ENCODE results near the gene PNMA1. TPM values are rescaled to one million over a fixed set of nuclear protein-coding genes. Genes with fewer than 3 reads are reported as not detected.

The PNMA1 gene
- total and polyA plus RNA-seq, 2 of the 13 experiments (the other 11 are each of a cell fraction or from before 2014, with no cell fraction given): 7.0 to 8.3 TPM

GRCh38 chr14:73753887-73754795 lies 40.0 kb upstream of the PNMA1 start (continued):
- TF ChIP-seq ZHX1 (CRISPR knock-in tag; IDR thresholded peaks at IDR 0.05; ENCODE audit: low read depth) (no peak), ZBTB7A (CRISPR knock-in tag; IDR thresholded peaks at IDR 0.05) (no peak), HNRNPLL (IDR thresholded peaks at IDR 0.05; ENCODE audit: low read depth, low read length, poor library complexity, severe bottlenecking) (no peak), MXD1 (CRISPR knock-in tag; IDR thresholded peaks at IDR 0.05) (no peak), SNAPC4 (CRISPR knock-in tag; IDR thresholded peaks at IDR 0.05) (no peak), ZNF136 (CRISPR knock-in tag; IDR thresholded peaks at IDR 0.05; ENCODE audit: low read depth) (no peak), PCBP1 (IDR thresholded peaks at IDR 0.05; ENCODE audit: borderline replicate concordance, low read depth, low read length) (no peak), ZNF580 (CRISPR knock-in tag; IDR thresholded peaks at IDR 0.05; ENCODE audit: borderline replicate concordance, low read depth) (no peak), ZBTB3 (CRISPR knock-in tag; IDR thresholded peaks at IDR 0.05; ENCODE audit: borderline replicate concordance, low read depth) (no peak), HNF1A (IDR thresholded peaks at IDR 0.05; ENCODE audit: low read depth) (no peak), HNF1A (CRISPR knock-in tag; IDR thresholded peaks at IDR 0.05; ENCODE audit: borderline replicate concordance) (no peak), CC2D1A (CRISPR knock-in tag; IDR thresholded peaks at IDR 0.05) (no peak)

Measured in HepG2 (cell line).